Stimulated activated CD4-positive, alpha-beta T cell treated with anti-CD3 and anti-CD28 coated beads, Interleukin-1b, Interleukin-23, amount 100 ng/mL, for 24 hours (primary cell): ENCODE measurements around the gene UCK1.

ENCODE experiments used
- DNase-seq, 4 experiments: peaks; one replicate each; pipeline ENCODE4 v3.0.0-alpha.2; 2020; ENCODE audit warnings: low read depth in 4 of 4, low spot score in 1 of 4

Gene UCK1

GRCh38 chr9:131477816-131478419 lies 53.1 kb downstream of the UCK1 start:
- no peak for DNase-seq

- DNase-seq = no peak
Observed at GRCh38 chr9:131477367-131477766, 53.7 kb downstream of the UCK1 start.

GRCh38 chr9:131476777-131477345 lies 54.2 kb downstream of the UCK1 start:
- no peak for DNase-seq

GRCh38 chr9:131475956-131476776 lies 54.9 kb downstream of the UCK1 start:
- DNase-seq = no peak

GRCh38 chr9:131475111-131475955 lies 55.7 kb downstream of the UCK1 start:
- DNase-seq = no peak

GRCh38 chr9:131474711-131475110 lies 56.4 kb downstream of the UCK1 start:
- no peak for DNase-seq

GRCh38 chr9:131473891-131474290 lies 57.2 kb downstream of the UCK1 start:
- DNase-seq = no peak
